Common myeloid progenitor, CD34-positive (primary cell): ENCODE measurements around the gene GDF10.

Source experiments
- CTCF ChIA-PET: fragments of 350-600 bp; sonication (Branson Sonifier 250); formaldehyde crosslinking; loops from one replicate; lab custom pipeline; 2021; ENCODE audit warnings: antibody characterized with exemption; lab: Charles Lee
- POLR2A ChIA-PET: fragments of 350-600 bp; sonication (Branson Sonifier 250); formaldehyde crosslinking; loops from one replicate; lab custom pipeline; 2021; ENCODE audit warnings: antibody characterized with exemption; lab: Charles Lee
- DNase-seq, 3 donors: peaks; one replicate each; pipeline versions ENCODE4 v3.0.0 to v3.0.0-alpha.2; 2013
- H3K27ac ChIP-seq, 2 experiments: 1 replicate in 1 of 2; 2 replicates in 1 of 2; pipeline ENCODE4 v1.7.0; 2013; ENCODE audit warnings: inconsistent platforms in 2 of 2, low read length in 2 of 2, mild to moderate bottlenecking in 2 of 2, low read depth in 1 of 2, moderate library complexity in 1 of 2; ENCODE audit not compliant: severe bottlenecking in 2 of 2, insufficient read depth in 1 of 2, poor library complexity in 1 of 2
- H3K27me3 ChIP-seq, 5 experiments: replicated peaks in 2 of 5; 1 replicate in 3 of 5; 2 replicates in 2 of 5; pipeline versions ENCODE4 v1.6.1 to v1.7.0; 2013; ENCODE audit warnings: low read length in 4 of 5, mild to moderate bottlenecking in 2 of 5, moderate library complexity in 2 of 5, inconsistent platforms in 1 of 5; ENCODE audit not compliant: insufficient read depth in 5 of 5, control insufficient read depth in 4 of 5
- H3K36me3 ChIP-seq, 4 experiments: 1 replicate in 2 of 4; 2 replicates in 2 of 4; pipeline versions ENCODE4 v1.6.1 to v1.7.0; 2013; ENCODE audit warnings: low read length in 3 of 4, control low read depth in 1 of 4, mild to moderate bottlenecking in 1 of 4; ENCODE audit not compliant: control insufficient read depth in 4 of 4, insufficient read depth in 4 of 4
- H3K4me1 ChIP-seq, 4 experiments: 1 replicate in 3 of 4; 2 replicates in 1 of 4; pipeline versions ENCODE4 v1.6.1 to v1.7.1; 2013; ENCODE audit warnings: low read length in 3 of 4, mild to moderate bottlenecking in 3 of 4, control low read depth in 1 of 4, inconsistent platforms in 1 of 4, moderate library complexity in 1 of 4; ENCODE audit not compliant: control insufficient read depth in 4 of 4, insufficient read depth in 4 of 4; ENCODE audit errors: control extremely low read depth in 1 of 4
- H3K4me3 ChIP-seq, 7 experiments: 1 replicate in 4 of 7; 2 replicates in 3 of 7; pipeline versions ENCODE4 v1.5.1 to v1.7.0; 2013; ENCODE audit warnings: mild to moderate bottlenecking in 7 of 7, low read length in 6 of 7, moderate library complexity in 6 of 7, inconsistent platforms in 2 of 7, low read depth in 2 of 7, control low read depth in 1 of 7; ENCODE audit not compliant: insufficient read depth in 4 of 7, control insufficient read depth in 1 of 7; ENCODE audit errors: extremely low read depth in 1 of 7
- H3K9me3 ChIP-seq, 5 experiments: 1 replicate in 4 of 5; 2 replicates in 1 of 5; pipeline versions ENCODE4 v1.6.1 to v1.7.1; 2013; ENCODE audit warnings: low read length in 4 of 5, mild to moderate bottlenecking in 2 of 5, inconsistent platforms in 1 of 5, low read depth in 1 of 5, moderate library complexity in 1 of 5; ENCODE audit not compliant: control insufficient read depth in 4 of 5, insufficient read depth in 2 of 5; ENCODE audit errors: control extremely low read depth in 1 of 5
- WGBS: methylation state at CpG from one replicate; pipeline ENCODE4 v1.1.5; 2013; ENCODE audit not compliant: insufficient coverage; 5-methylcytosine and 5-hydroxymethylcytosine counted together

GDF10 gene

DNA sequence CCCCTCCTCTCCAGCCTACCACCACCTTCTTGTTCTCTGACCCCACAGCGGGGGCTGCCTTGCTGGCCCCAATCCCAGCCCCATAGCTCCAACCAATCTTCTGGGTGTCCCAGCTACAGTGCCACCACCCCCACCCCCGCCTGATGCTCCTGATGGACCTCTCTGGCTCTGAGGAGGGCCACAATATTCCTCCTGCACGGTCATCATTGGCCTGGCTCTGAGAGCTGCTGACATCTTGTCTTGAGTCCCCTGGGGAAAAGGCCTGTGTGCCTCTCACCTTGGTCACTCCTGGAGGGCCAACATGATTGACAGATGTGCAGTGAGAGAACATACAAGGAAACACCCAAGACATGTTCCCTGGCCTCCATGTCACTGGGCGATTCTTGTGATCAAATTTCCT is 29.9 kb downstream of the GDF10 start:
- Histone ChIP-seq H3K4me3 (no peak overlapping the region), H3K27ac (no peak overlapping the region), H3K4me1 (no peaks in the 10 kb centered on the region), H3K9me3 (no peaks in the 10 kb centered on the region), H3K36me3 (no peaks in the 10 kb centered on the region), H3K27me3 (peaks cover 0 to 2% (median 0%) of the 10 kb centered on the region in 5 experiments)
- DNase-seq: no peak
- 97% methylated on average over 4 of the region's 4 CpGs for WGBS
- CTCF ChIA-PET: no interaction called here
- POLR2A ChIA-PET: no interaction called here

DNA sequence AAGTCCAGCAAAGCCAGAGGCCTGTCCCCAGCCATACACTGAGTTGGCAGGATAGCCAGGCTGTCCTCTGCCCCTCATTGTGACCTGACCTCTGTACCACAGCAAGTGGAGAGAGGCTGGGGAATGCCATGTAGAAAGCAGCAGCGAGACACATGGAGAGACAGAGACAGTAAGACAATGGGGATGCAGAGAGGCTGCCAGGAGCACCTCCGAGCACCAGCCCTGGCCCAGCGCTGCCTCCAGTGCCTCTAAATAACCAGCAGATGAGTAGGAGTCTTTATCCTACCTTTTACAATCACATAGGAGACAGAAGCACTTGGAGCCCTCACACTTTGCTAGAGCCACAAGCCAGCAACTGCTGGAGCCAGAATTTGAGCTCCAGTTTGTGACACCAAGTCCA is 30.4 kb downstream of the GDF10 start:
- ChIA-PET POLR2A (no interaction called here), CTCF (no interaction called here)
- peaks cover 0 to 2% (median 0%) of the 10 kb centered on the region in 5 experiments for H3K27me3 ChIP-seq
- no peak overlapping the region for H3K4me3 ChIP-seq
- WGBS: 88% methylated on average over 1 of the region's 3 CpGs
- H3K9me3 ChIP-seq: no peaks in the 10 kb centered on the region
- no peak overlapping the region for H3K27ac ChIP-seq
- no peaks in the 10 kb centered on the region for H3K36me3 ChIP-seq
- no peak for DNase-seq
- H3K4me1 ChIP-seq: no peaks in the 10 kb centered on the region

DNA sequence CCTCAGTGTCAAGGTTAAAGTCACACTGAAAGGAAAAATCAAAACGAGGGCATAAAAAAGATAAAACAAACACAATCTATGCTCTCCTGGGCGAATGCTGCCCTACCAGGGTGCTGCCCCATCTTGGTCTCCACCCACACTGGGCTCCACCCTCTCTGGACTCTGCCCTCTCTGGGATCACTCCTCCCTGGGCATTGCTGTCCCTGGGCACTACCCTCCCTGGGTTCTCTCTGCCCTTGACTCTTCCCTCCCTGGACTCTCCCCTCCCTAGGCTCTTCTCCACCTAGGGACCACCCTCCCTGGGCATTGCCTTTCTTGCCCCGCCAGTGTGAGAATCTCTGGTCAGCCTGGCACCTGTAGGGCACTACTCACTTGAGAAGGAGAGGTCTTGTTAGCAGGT is 30.8 kb downstream of the GDF10 start:
- Histone ChIP-seq H3K4me3 (no peak overlapping the region), H3K27me3 (peaks cover 0 to 4% (median 0%) of the 10 kb centered on the region in 5 experiments), H3K36me3 (no peaks in the 10 kb centered on the region), H3K9me3 (no peaks in the 10 kb centered on the region), H3K4me1 (no peaks in the 10 kb centered on the region), H3K27ac (no peak overlapping the region)
- ChIA-PET POLR2A (no interaction called here), CTCF (no interaction called here)
- WGBS: 88% methylated on average over 2 of the region's 3 CpGs
- no peak for DNase-seq

DNA sequence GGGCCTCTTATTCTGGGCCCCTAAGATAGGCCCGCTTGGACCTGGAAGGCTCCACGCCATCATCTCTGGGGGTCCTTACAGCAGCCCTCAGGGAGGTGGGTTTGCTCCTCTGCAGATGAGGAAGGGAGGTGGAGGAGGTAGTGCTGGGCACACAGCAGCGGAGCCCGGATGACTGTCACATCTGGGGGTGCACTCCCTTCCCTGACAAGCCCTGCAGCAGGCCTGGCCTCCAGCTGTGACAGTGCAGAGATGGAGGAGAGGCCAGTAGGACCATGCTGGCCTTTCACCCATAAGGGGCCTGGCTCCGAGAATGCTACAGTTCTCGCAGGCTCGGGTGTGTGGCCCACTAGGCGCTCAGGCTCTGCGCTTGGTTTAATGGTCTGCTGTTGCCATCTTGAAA is 31.5 kb downstream of the GDF10 start:
- CTCF ChIA-PET: no interaction called here
- POLR2A ChIA-PET: no interaction called here
- Histone ChIP-seq H3K4me1 (no peaks in the 10 kb centered on the region), H3K36me3 (no peaks in the 10 kb centered on the region), H3K27me3 (peaks cover 0 to 4% (median 0%) of the 10 kb centered on the region in 5 experiments), H3K9me3 (no peaks in the 10 kb centered on the region), H3K4me3 (no peak overlapping the region), H3K27ac (no peak overlapping the region)
- WGBS: 100% methylated on average over 3 of the region's 9 CpGs
- no peak for DNase-seq

DNA sequence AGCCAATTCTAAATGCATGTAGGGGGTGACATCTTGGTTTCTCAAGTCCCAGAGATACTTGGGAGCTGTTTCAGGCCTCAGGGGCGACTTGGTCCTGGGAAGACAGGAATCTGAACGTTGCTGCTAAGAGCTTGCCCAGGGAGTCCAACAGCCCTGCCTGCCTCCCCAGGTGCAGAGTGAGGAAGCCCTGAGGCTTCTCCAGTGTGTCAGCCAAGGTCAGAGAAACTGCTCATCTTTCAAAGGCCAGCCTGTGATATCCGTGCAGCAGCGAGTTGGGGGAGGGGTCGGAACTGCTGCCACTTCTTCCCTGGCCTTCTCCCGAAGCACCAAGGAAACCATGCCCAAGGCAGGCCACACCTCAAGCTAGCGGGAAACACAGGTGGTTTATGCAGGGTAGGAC is 32.0 kb downstream of the GDF10 start:
- 100% methylated on average over 6 of the region's 7 CpGs for WGBS
- Histone ChIP-seq H3K27me3 (peaks cover 0 to 4% (median 0%) of the 10 kb centered on the region in 5 experiments), H3K4me3 (no peak overlapping the region), H3K27ac (no peak overlapping the region), H3K36me3 (no peaks in the 10 kb centered on the region), H3K9me3 (no peaks in the 10 kb centered on the region), H3K4me1 (no peaks in the 10 kb centered on the region)
- DNase-seq: no peak
- CTCF ChIA-PET: no interaction called here
- POLR2A ChIA-PET: no interaction called here

DNA sequence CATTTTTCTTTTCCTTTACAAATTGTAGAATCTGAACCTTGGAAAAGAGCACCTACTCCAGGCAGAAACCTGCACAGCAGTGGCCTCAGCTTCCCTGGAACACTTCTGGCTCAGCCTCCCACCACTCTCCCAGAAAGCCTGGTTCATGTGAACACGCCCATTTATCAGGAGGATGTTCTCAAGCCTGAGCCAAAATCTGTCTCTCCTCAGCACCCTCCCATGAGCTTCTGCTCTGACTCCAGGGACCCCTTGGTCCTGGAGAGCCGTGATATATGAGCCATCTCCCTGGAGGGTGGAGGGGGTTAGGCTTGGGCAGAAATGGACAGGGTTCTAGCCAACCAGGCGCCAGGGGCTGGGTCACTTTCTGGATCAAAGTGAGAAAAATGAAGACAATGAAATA is 32.4 kb downstream of the GDF10 start:
- no peaks in the 10 kb centered on the region for H3K36me3 ChIP-seq
- peaks cover 0 to 4% (median 0%) of the 10 kb centered on the region in 5 experiments for H3K27me3 ChIP-seq
- POLR2A ChIA-PET: no interaction called here
- no peak overlapping the region for H3K4me3 ChIP-seq
- no peaks in the 10 kb centered on the region for H3K9me3 ChIP-seq
- no peaks in the 10 kb centered on the region for H3K4me1 ChIP-seq
- DNase-seq: no peak
- no peak overlapping the region for H3K27ac ChIP-seq
- CTCF ChIA-PET: no interaction called here
- WGBS: 88% methylated on average over 3 of the region's 3 CpGs

DNA sequence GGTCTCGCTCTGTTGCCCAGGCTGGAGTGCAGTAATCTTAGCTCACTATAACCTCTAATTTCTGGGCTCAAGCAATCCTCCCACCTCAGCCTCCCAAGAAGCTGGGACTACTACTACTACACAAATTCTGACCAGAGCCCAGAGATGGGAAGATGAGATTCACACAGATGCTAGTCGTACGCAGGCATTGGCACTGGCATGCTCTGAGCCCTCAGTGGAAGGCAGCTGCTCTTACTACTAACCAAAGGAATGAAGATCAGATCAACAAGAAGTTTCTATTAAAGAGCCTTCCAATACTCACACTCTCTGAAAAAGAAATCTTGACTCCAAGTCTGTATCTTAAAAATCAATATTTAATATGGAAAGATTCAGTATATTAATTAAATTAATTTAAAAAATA is 32.9 kb downstream of the GDF10 start:
- ChIA-PET CTCF (no interaction called here), POLR2A (no interaction called here)
- Histone ChIP-seq H3K27me3 (peaks cover 0 to 4% (median 0%) of the 10 kb centered on the region in 5 experiments), H3K36me3 (no peaks in the 10 kb centered on the region), H3K4me3 (no peak overlapping the region), H3K4me1 (no peaks in the 10 kb centered on the region), H3K9me3 (no peaks in the 10 kb centered on the region), H3K27ac (no peak overlapping the region)
- WGBS: 100% methylated on average over 1 of the region's 3 CpGs
- no peak for DNase-seq
